Lower leg skin (tissue), 4 donors: ENCODE measurements around the gene GCAT. TPM values are rescaled to one million over a fixed set of nuclear protein-coding genes. Genes with fewer than 3 reads are reported as not detected.

Source experiments
- DNase-seq, 2 donors: peaks; one replicate each; pipeline ENCODE4 v3.0.0-alpha.2; 2019; ENCODE audit warnings: low spot score in 2 of 2
- H3K4me3 ChIP-seq: fragments of 200-600 bp; sonication (generic); 2 replicates; pipeline ENCODE4 v1.5.1; 2017; ENCODE audit warnings: mild to moderate bottlenecking, low read depth; ENCODE audit not compliant: poor library complexity, severe bottlenecking
- POLR2A ChIP-seq, 2 donors: fragments of 450-650 bp; IDR thresholded peaks; one replicate each; pipeline ENCODE4 v1.6.1; 2016 to 2017; ENCODE audit warnings: antibody characterized with exemption in 2 of 2, mild to moderate bottlenecking in 1 of 2, moderate library complexity in 1 of 2
- WGBS, 2 donors: methylation state at CpG; one replicate each; pipeline ENCODE4 v1.1.5; 2018; 5-methylcytosine and 5-hydroxymethylcytosine counted together
- intact Hi-C: fragments of 100-400 bp; cut with DNase I; formaldehyde crosslinking; loops from one replicate; pipeline ENCODE4 v1.15.0; 2023; ENCODE audit warnings: low total_unique reads
- total RNA-seq, 4 donors: library from RNA; depleted of rRNA; stranded (reverse); fragments of >200 nt; gene quantifications; one replicate each; pipeline ENCODE4 v1.1.0, GENCODE V29; 2016
- TF ChIP-seq, protein P1 (sequence below), 3 donors: fragments of 450-650 bp; IDR thresholded peaks; one replicate each; pipeline ENCODE4 v1.5.1; 2016; ENCODE audit warnings: antibody characterized with exemption in 3 of 3, mild to moderate bottlenecking in 3 of 3, moderate library complexity in 2 of 3

GCAT gene
- total RNA-seq, 4 donors from 2014 or later = 12.5 to 20.4 (median 16.2) TPM

DNA sequence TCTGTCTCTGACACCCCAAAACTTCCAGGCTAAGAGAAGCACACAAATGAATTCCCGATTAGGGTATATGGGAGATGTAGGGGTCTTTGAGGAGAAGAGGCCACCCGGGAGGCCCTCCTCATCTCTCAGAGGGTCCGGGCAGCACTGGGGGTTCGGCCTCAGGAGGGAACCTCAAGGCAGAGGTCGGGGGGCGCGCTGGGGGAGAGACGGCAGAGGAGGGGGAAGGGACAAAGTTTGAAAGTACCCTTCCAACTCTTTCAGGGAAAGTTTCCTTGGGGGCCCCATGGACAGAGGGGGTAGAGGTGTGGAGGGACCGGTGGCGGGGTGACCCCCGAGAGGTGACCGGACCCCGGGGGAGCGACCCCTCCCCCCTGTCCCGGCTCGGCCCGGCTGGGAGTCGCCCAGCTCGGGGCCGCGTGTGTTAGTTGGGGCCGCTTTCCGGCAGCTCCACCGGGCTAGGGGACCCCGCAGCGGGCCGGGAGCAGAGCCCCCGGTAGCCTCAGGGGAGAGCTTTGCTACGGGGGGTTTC is 3.3 kb upstream of the GCAT start:
- H3K4me3 ChIP-seq = peak overlapping the region; percentile 14
- DNase-seq = no peak
- WGBS, 2 donors = 1 to 4% methylated on average over 29 of the region's 29 CpGs
- TF ChIP-seq, protein P1, sequence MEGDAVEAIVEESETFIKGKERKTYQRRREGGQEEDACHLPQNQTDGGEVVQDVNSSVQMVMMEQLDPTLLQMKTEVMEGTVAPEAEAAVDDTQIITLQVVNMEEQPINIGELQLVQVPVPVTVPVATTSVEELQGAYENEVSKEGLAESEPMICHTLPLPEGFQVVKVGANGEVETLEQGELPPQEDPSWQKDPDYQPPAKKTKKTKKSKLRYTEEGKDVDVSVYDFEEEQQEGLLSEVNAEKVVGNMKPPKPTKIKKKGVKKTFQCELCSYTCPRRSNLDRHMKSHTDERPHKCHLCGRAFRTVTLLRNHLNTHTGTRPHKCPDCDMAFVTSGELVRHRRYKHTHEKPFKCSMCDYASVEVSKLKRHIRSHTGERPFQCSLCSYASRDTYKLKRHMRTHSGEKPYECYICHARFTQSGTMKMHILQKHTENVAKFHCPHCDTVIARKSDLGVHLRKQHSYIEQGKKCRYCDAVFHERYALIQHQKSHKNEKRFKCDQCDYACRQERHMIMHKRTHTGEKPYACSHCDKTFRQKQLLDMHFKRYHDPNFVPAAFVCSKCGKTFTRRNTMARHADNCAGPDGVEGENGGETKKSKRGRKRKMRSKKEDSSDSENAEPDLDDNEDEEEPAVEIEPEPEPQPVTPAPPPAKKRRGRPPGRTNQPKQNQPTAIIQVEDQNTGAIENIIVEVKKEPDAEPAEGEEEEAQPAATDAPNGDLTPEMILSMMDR (IDR thresholded peaks at IDR 0.05) = no peak
- no peak for TF ChIP-seq POLR2A (IDR thresholded peaks at IDR 0.05)
- intact Hi-C loops = no loop called here

DNA sequence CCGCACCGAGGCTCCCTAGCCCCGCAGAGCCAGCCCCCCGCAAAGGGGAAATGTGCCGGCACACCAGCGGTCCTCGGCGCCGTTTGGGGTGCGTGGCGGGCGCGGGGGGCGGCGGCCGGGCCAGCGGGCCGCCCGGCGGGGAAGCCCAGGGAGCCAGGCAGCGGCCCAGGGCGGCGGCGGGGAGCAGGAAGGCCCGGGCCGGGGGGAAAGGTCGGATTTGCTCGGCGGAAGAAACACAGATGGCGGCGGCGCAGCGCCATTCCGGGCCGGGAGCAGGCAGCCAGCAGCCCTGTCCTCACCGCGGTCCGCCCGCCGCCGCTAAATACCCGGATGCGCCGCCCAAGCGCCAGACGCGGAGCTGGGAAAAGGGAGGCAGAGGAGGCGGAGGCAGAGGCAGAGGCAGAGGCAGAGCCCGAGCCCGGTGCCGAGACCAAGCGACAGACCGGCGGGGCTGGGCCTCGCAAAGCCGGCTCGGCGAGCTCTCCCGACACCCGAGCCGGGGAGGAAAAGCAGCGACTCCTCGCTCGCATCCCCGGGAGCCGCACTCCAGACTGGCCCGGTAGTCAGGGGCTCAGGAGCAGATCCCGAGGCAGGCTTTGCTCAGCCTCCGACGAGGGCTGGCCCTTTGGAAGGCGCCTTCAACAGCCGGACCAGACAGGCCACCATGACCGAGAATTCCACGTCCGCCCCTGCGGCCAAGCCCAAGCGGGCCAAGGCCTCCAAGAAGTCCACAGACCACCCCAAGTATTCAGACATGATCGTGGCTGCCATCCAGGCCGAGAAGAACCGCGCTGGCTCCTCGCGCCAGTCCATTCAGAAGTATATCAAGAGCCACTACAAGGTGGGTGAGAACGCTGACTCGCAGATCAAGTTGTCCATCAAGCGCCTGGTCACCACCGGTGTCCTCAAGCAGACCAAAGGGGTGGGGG is 2.6 kb upstream of the GCAT start:
- intact Hi-C loops = loop anchor here (5.0 kb wide), 1 partner anchor 332 kb away; no protein-coding TSS in a partner anchor
- WGBS, 2 donors = 0 to 5% methylated on average over 4 to 27 of the region's 87 CpGs
- peak overlapping the region; percentile 63 for H3K4me3 ChIP-seq
- peak; percentile 87 to 98 for DNase-seq
- TF ChIP-seq, protein P1 (IDR thresholded peaks at IDR 0.05) = no peak

DNA sequence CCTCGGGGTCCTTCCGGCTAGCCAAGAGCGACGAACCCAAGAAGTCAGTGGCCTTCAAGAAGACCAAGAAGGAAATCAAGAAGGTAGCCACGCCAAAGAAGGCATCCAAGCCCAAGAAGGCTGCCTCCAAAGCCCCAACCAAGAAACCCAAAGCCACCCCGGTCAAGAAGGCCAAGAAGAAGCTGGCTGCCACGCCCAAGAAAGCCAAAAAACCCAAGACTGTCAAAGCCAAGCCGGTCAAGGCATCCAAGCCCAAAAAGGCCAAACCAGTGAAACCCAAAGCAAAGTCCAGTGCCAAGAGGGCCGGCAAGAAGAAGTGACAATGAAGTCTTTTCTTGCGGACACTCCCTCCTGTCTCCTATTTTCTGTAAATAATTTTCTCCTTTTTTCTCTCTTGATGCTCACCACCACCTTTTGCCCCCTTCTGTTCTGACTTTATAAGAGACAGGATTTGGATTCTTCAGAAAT is 1.9 kb upstream of the GCAT start:
- TF ChIP-seq POLR2A (IDR thresholded peaks at IDR 0.05) = no peak
- TF ChIP-seq, protein P1 (IDR thresholded peaks at IDR 0.05) = no peak
- intact Hi-C loops = loop anchor here (5.0 kb wide), 1 partner anchor 331 kb away; no protein-coding TSS in a partner anchor
- 18 to 19% methylated on average over 10 of the region's 10 CpGs for WGBS, 2 donors
- H3K4me3 ChIP-seq = peak overlapping the region; percentile 63
- no peak for DNase-seq

DNA sequence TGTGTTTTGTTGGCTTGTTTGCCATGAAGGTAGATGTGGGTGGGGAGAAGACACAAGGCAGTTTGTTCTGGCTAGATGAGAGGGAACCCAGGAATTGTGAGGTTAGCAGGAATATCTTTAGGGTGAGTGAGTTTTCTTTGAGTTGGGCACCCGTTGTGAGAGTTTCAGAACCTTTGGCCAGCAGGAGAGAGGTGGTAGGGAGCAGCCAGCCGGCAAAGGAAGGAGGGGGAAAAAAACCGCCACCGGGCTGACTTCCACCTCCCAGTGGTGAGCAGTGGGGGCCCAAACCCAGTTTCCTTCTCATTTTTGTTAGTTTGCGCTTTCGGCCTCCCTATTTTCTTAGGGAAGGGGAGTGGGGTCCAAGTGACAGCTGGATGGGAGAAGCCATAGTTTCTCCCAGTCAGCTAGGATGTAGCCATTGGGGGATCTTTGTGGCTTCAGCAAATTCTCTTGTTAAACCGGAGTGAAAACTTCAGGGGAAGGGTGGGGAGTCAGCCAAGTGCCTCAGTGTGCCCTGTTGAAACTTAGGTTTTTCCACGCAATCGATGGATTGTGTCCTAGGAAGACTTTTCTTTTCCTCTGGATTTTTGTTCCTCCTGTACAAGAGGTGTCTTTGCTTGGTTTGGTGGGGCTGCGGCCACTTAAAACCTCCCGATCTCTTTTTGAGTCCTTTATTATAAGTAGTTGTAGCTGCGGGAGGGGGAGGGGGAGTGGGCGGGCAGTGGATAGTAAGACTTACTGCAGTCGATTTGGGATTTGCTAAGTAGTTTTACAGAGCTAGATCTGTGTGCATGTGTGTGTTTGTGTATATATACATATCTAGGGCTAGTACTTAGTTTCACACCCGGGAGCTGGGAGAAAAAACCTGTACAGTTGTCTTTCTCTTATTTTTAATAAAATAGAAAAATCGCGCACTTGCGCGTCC is 1.1 kb upstream of the GCAT start:
- whole genome bisulfite sequencing, 2 donors = 1 to 3% methylated on average over 19 of the region's 19 CpGs
- intact Hi-C loops = loop anchor here (5.0 kb wide), 1 partner anchor 331 kb away; no protein-coding TSS in a partner anchor
- no peak for TF ChIP-seq POLR2A (IDR thresholded peaks at IDR 0.05)
- TF ChIP-seq, protein P1 (IDR thresholded peaks at IDR 0.05) = no peak
- no peak for DNase-seq
- H3K4me3 ChIP-seq = peak overlapping the region; percentile 63

DNA sequence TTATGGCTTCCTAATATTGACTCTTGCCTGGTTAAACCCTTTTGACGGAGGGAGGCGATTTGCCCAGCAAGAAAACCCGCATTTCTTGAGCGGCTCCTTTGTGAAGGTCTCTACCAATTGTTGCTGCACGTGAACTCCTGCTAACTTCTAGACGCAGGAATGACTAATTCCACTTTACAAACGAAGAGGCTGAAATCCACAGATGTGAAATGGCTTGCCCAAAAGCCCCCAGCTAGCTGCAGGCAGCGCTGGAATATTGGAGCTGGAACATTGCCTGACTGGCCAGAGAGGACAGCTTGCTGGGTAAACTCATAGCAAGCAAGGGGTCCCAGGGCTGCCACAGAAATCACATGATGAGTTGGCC is 542 bp downstream of the GCAT start:
- peak overlapping the region; percentile 18 for H3K4me3 ChIP-seq
- intact Hi-C loops = loop anchor here (5.0 kb wide), 1 partner anchor 329 kb away; no protein-coding TSS in a partner anchor
- TF ChIP-seq POLR2A (IDR thresholded peaks at IDR 0.05) = no peak
- TF ChIP-seq, protein P1 (IDR thresholded peaks at IDR 0.05) = no peak
- 6 to 9% methylated on average over 8 of the region's 8 CpGs for WGBS, 2 donors
- no peak for DNase-seq
